IPS-18c (cell line): ENCODE data around the gene DEAF1.
"Not testable (repeated sequence)": the region's sequence is repeated elsewhere in the genome, so short reads cannot be mapped to it uniquely, and the experiment has no call there.

Experiments
- H3K4me3 ChIP-seq: 2 replicates; pipeline ENCODE4 v1.7.0; 2013; ENCODE audit warnings: low read depth, mild to moderate bottlenecking, low read length, moderate library complexity; ENCODE audit not compliant: insufficient read depth
- H3K9me3 ChIP-seq: one replicate; pipeline ENCODE4 v1.6.1; 2013; ENCODE audit warnings: mild to moderate bottlenecking, low read length, moderate library complexity; ENCODE audit not compliant: control insufficient read depth, insufficient read depth

DEAF1 gene

DNA sequence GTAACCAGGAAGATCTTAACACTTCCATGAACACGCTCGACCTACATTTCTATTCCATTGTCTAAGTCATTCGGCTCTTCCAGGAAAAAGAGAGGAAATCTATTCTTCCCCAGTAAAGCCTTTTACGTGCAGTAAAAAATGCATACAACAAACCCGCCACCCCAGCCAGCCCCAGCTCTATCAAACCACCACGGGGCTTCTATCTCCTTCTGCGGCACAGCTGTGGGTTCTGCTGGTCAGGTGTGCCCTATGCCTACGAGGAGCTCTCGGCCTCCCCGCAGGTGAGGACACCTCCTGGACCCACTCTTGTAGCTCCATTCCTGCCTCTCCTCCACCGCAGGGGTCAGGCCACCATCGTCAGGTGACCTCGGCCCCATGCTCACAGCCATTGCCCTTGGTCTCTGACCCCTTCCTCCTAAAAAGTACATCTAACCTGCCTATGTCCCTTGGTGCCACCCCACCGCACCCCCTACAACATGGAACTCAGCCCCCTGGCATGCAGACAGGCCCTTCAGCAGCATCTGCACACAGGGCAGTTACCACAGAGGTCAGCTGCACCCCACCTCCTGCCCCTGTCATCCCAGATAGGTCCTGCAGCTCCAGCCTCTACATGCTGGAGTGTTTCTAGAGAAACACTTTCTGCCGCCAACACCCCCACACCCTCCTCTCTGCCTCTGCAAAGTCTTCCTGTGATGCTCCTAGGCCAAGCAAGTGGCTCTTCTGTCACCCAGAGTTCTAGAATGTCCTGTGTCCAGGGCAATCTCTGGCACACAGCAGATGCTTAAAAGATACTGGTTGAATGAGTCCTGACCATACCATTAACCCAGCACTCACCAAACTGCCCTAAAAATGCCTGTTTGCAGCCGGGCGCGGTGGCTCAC is 3.1 kb downstream of the DEAF1 start:
- Histone ChIP-seq H3K9me3 (peaks cover 2% of the 10 kb centered on the region), H3K4me3 (no peak overlapping the region)

DNA sequence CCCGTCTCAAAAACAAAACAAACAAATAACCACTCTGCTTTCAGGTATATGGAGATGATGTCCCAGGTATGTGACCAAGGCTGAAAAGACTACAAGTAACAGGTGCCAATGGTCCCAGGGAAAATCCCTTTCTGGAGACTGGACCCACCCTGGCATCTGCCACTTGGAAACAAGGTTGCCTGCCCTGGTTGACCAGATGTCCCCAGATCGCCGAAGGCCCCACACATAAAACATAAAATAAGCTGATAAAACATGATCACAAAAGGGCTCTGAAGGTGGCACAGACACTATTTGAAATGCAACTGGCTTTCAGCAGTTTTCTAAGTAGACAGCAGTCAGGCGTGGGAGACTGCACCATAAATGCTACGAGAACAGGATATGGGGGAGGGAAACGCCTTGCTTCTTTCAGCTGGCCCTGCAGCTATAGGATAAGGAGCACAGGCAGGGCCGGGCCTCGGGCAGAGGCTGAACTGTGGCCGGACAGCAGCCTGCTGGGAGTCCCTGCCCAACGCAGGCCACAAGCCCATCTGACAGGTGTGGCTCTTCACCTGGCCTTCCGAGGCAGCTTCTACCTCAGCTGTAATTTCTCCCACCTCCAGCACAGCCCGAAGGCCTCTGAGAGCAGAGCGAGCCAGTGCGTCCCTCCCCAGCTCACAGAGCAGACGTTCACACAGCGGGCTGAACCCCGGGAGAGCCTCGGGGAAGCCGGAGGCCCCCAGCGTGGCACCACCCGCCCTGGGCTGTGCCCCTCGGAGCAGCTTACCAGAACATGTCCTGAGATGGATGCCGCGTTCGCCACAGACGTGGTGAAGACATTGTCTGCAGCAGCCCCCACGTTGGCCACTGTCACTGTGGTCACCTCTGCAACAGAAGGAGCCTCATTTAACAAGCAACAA is 4.0 kb downstream of the DEAF1 start:
- peaks cover 2% of the 10 kb centered on the region for H3K9me3 ChIP-seq
- no peak overlapping the region for H3K4me3 ChIP-seq

DNA sequence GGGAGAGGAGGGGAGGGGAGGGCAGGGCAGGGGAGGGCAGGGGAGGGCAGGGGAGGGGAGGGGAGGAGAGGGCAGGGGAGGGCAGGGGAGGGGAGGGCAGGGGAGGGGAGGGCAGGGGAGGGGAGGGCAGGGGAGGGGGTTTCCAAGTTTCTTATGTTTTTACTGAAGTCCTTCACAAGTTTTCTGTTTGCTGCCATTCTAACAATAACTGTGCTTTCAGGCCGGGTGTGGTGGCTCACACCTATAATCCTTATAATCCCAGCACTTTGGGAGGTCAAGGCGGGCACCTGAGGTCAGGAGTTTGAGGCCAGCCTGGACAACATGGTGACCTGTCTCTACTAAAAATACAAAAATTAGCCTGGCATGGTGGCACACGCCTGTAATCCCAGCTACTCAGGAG is 4.8 kb downstream of the DEAF1 start:
- H3K4me3 ChIP-seq, H3K9me3 ChIP-seq: not testable (repeated sequence)

DNA sequence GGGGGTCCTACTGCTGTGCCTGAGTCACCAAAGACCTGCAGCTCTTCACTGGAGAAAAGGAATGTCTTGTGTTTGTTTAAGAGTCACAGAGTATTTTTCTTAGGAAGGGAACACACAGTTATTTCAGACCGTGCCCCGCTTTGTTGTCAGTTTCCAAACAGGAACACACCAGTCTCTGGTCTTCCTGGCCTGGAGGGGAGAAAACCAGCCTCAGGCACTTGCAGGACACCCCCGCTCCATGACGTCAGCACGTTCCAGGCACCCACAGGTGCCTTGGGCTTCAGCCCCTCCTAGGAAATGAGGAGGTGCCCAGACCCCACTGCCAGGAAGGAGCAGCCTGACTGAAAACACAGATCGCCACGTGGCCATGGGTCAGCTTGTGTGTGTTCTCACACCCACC is 5.4 kb downstream of the DEAF1 start:
- peaks cover 2% of the 10 kb centered on the region for H3K9me3 ChIP-seq
- H3K4me3 ChIP-seq: no peak overlapping the region

DNA sequence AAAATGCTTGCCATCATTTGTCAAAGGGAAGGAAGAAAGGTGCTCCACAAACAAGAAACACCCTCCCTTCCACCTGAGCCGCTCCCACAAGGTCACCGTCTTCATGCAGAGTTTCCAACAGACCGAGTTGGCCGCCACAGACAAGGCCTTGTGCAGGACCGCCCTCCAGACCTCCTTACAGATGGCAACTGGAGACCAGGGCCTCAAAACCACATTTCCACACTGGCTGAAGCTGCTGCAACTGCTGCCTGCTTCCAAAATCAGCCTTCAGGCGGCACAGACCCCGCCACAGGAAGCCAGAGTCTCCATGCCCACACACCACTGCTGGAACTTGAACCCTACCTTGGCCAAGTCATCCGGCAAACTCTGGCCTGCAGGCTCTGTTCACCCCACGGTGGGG is 6.3 kb downstream of the DEAF1 start:
- no peaks in the 10 kb centered on the region for H3K9me3 ChIP-seq
- H3K4me3 ChIP-seq: no peak overlapping the region

DNA sequence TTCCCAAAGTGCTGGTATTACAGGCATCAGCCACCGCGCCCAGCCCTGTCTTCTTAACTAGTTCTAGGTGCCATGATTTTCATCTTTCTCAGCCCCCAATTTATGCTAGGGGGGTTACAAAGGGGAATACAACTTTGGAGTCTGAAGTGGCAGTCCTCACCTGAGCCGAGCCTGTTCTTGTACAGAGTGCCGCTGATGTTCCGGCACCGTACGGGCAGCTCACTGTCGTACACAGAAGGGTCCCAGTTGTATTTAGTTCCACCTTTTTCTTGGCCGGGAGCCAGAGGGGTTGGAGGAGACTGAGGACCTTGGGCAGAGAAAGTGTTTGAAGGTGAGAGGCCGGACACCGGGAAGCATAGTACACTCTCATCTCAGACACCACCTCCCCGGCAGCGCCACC is 7.3 kb downstream of the DEAF1 start:
- no peak overlapping the region for H3K4me3 ChIP-seq
- H3K9me3 ChIP-seq: no peaks in the 10 kb centered on the region

DNA sequence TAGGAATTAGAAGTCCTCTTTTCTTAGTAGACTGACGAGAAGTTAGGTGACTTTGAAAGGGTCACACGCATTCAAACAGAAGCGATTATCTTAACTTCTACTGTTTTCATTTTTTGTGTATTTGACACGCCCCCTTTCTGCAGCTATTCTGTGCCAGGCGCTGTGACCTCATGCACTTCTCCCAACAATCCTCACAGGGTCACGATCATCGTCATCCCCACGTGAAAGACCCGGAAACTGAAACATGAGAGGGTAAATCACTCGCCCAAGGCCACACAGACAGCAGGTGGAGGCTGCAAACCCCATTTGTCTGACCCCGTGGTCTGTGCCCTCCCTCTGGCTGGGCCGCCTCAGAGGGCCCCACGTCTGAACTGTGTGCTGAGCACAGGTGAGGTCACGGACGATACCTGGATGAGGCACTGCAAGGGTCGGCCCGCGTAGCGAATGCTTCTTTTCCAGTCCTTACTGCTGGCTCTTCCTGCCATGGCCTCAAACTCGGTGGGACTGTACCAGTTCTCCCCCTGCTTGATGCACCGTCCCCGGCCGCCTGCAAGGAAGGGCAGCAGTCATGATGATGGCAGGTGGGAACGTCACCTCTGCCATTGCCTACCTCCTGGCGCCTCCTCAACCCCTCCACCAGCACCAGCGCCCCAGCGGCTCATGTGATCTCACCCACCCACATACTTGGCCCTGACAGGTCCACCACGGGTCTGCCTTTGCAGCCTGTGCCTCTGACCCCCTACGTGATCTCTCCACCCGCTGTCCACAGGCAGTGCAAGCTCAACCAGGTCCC is 8.4 kb downstream of the DEAF1 start:
- no peaks in the 10 kb centered on the region for H3K9me3 ChIP-seq

DNA sequence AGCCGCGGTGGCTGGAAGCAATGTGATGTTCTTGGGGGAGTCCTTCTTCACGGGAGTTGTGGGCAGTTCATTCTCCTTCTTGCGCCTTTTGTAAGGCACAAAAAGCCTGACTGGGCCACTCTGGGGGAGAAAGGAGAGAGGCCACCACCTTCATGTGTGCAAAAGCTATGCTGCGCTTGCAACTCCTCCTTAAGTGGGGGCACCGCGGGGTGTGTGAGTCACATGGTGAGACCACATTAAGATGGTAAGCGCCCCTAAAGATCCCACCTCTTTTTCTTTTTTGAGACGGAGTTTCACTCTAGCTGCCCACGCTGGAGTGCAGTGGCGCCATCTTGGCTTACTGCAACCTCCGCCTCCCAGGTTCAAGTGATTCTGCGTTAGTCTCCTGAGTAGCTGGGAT is 14.1 kb downstream of the DEAF1 start:
- H3K9me3 ChIP-seq: peaks cover 4% of the 10 kb centered on the region
- no peak overlapping the region for H3K4me3 ChIP-seq

More for the DNA sequence above, 8.4 kb downstream of the DEAF1 start:
- H3K4me3 ChIP-seq: no peak overlapping the region

DNA sequence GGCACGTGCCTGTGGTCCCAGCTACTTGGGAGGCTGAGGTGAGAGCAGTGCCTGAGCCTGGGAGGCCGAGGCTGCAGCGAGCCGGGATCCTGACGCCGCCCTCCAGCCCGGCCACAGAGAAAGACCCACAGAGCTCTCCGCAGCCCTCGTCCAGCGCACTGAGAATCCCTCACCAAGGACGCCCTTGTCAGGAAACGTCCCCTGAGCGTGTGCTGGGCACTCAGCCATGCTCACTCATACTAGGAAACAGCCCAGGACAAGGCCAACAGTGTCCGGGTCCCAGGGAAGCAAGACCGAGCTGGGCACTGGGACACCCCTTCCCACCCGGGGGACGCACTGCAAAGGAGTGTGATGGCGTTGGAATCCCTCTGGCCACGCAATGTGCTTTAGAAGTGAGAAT is 14.5 kb downstream of the DEAF1 start:
- H3K4me3 ChIP-seq: no peak overlapping the region

DNA sequence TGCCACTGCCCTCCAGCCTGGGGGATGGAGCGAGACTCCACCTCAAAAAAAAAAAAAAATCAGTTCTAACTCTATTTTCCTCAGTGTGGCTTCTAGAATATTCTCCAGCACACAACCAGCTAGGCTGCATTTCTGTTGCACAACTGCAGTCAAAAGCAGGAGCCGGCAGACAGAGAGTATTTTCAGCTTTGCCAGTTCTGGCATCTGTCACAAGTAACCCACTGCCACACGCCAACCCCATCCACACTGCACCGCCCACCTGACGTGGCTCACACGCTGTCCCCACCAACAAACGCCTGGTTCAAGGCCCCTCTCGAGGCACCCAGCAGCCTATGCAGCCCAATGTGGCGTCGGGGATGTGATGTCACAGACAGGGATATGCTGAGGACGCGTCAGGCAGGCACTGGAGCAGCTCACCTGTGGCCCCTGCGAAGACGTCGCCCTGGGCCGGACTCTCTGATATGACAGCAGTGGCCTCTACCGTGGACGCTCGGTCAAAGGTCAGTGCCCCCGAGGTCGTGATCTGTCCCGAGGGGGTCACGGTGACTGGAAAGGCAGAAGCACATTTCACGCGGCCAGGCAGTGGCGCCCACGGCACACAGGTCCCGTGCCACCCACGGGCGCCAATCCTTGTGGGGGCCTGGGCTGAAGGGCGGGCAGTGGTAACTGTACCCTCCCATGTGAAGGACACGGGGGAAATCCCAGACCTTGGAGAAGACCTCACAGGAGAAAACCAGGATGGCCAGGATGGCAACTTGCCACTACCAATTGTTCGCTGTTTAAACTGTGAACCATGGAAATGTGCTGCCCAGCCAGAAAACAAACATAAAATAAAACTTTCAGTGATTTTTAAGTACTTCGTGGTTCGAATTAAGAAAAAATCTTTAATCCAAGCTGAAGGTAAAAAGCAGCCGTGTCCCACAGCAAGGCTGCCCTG is 15.5 kb downstream of the DEAF1 start:
- Histone ChIP-seq H3K4me3 (no peak overlapping the region), H3K9me3 (peaks cover 4% of the 10 kb centered on the region)

More for the DNA sequence above, 14.5 kb downstream of the DEAF1 start:
- H3K9me3 ChIP-seq: peaks cover 4% of the 10 kb centered on the region

DNA sequence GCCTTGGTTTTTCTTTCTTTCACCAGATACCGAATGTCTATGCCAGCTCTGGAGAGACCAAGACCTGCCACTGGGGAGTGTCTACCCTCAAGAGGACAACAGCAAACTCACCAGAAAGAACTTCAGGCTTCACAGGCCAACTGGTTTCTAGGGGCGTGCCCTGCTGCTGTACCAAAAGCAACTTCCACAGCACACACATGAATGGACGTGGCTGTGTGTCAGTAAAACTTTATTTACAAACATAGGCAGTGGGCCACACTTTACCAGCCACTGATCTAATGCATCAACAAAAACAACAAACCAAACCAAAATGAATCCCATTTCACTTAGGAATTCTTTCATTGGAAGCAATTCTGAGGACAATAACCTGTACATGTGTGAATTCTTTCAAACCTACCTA is 16.7 kb downstream of the DEAF1 start:
- Histone ChIP-seq H3K9me3 (peaks cover 4% of the 10 kb centered on the region), H3K4me3 (no peak overlapping the region)

DNA sequence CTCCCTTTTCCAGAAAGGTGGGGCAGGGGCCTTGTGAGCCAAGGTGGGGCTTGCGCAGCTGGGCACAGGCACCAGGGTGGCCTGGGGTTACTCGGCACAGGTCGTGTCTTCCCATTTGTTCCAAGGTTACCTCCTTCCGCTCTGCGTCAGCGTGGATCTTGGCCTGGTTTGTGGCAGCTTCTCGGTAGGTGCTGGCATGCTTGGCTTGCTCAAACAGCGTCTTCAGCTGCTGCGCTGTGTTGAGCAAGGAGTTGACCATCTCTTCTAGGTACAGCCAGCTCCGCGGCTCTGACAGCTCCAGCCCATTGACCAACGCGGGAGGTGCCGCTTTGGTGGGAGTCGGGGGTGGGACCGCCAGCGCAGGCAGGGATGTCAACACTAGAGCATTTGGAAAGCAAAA is 20.6 kb downstream of the DEAF1 start:
- Histone ChIP-seq H3K9me3 (peaks cover 2% of the 10 kb centered on the region), H3K4me3 (no peak overlapping the region)

DNA sequence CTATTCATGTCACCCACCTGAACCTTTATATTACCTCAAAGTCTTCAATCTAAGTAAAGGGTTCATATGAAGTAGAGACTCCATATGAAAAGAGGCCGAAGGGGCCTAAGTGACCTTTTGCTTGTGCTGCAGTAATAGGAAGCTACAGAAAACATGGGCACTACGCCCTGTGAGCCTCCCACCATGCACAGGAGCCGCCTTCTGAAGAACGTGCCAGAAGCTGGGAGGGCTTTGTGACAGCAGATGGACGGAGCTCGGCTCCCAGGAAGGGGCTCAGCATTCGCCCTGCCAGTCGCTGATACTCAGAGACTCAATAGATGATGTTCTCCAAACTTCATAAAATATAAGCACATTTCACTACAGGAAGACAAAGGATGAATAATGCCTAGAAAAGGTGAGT is 21.2 kb downstream of the DEAF1 start:
- Histone ChIP-seq H3K4me3 (no peak overlapping the region), H3K9me3 (peaks cover 2% of the 10 kb centered on the region)

DNA sequence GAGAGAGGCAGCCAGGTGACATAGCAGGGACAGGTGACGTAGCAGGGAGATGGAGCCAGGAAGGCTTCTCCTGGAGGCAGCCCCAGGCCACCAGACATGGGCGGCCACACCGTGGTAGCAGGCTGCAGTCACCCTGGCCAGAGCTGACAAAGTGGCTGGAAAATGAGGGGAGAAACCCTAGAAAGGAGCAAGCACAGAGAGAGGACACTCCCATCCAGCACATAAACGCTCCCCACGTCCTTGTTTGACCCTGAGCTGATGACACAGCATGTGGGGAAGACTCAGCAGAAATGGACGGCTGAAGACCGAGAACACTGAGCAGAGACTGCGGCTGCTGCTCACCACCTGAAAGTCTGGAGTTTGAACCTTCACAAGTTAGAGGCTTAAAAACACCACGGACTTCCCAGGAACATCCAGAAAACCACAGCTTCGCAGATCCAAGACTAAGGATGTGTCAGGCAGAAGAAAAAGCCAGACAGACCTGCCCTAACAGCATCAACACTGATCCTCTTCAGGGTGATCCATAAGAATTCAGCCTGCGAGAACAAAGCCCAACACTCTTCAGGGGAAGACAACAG is 29.2 kb downstream of the DEAF1 start:
- no peak overlapping the region for H3K4me3 ChIP-seq
- H3K9me3 ChIP-seq: no peaks in the 10 kb centered on the region

DNA sequence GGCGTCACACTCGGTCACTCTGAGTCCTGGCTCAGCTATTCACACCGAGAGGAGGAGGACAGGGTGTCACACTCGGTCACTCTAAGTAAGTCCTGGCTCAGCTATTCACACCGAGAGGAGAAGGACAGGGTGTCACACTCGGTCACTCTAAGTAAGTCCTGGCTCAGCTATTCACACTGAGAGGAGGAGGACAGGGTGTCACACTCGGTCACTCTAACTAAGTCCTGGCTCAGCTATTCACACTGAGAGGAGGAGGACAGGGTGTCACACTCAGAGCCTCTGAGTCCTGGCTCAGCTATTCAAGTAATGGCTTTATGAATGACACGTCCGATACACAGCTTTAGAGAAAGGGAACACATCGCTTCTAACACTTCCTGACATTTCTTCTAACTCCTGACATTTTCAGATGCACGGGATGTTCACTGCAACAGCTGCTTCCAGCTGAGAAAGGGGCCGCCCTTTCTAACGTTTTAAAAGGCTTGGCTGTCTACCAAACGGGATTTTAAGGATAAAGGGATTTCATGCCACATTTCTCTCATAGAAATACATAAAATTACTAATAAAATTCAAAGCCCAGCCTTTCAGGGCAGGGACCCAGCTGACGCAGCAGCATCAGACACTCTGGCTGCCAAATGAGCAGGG is 29.8 kb downstream of the DEAF1 start:
- no peaks in the 10 kb centered on the region for H3K9me3 ChIP-seq
- H3K4me3 ChIP-seq: no peak overlapping the region
